DMS153 treated with DMSO at 0.1 percent for 48 hours (cell line): Measurements from ENCODE around the gene ALOXE3.
"Not testable (repeated sequence)": the region's sequence is repeated elsewhere in the genome, so short reads cannot be mapped to it uniquely, and the experiment has no call there.

Source experiments
- DNase-seq: peaks from one replicate; lab custom pipeline; 2025; ENCODE audit not compliant: unreplicated experiment; lab: John Stamatoyannopoulos, UW

Gene ALOXE3

DNA sequence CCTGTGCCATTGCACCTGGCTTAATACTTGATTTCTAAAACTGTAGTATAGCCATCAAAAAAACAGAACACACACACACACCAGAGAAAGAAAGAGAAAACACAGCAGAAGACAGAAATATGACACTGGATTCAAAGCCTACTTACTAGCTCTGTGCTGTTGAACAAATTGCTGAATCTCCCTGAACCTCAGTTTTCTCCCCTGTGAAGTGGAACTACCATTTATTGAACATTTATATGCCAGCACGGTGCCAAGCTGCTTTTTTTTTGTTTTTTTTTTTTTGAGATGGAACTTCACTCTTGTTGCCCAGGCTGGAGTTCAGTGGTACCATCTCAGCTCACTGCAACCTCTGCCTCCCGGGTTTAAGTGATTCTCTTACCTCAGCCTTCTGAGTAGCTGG, 17.6 kb downstream of the ALOXE3 start:
- no peak for DNase-seq

DNA sequence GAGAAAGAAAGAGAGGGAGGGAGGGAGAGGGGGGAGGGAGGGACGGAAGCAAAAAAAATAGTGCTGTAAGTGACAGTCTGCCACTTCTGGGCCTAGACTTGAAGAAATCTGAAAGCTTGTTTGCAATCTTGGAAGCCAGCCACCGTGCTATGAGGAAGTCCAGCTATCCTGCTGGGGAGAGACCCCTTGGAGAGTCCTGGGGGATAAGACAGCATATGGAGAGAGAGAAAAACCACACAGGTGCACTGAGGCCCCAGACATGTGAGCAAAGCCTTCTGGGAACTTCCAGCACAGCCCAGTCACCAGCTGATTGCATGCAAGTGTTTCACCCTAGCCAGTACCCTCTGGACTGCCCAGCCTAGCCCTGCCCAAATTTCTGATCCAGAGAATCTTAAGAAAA, 18.2 kb downstream of the ALOXE3 start:
- DNase-seq: no peak

DNA sequence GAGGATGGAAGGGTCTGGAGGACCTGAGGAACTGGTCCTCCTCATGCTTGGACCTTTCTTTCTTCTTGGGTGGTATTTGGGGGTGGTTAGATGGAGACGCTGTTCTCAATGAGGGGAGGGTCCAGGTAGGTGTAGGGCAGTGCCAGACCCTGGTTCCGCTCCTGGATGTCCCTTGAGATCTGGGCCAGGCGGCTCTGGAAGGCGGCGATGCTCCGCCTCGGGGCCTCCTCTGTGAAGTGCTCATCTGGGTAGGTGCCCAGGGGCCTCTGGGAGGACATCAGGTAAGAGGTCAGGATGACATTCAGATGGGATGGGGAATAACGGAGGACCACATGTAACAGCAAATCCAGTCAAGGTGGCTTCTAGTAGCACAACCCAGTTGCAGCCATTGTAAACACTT, 21.8 kb downstream of the ALOXE3 start:
- no peak for DNase-seq

DNA sequence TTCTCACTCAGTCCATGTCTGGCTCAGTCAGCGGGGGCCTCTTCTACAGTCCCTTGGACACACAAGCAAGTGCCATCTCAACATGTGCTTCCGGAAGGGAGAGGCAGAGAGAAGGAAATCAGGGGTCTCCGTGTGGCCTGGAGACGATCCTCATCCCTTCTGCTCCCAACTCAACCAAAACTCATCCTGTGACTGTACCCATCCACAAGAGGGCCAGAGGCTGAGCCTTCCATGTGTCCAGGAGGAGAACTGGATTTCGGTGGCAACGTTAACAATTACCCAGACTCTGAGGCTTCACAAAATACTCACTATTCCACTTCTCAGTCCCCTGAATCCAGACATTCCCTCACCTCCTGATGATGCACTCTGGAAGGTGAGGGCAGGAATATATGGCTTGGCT, 23.0 kb downstream of the ALOXE3 start:
- DNase-seq: no peak

DNA sequence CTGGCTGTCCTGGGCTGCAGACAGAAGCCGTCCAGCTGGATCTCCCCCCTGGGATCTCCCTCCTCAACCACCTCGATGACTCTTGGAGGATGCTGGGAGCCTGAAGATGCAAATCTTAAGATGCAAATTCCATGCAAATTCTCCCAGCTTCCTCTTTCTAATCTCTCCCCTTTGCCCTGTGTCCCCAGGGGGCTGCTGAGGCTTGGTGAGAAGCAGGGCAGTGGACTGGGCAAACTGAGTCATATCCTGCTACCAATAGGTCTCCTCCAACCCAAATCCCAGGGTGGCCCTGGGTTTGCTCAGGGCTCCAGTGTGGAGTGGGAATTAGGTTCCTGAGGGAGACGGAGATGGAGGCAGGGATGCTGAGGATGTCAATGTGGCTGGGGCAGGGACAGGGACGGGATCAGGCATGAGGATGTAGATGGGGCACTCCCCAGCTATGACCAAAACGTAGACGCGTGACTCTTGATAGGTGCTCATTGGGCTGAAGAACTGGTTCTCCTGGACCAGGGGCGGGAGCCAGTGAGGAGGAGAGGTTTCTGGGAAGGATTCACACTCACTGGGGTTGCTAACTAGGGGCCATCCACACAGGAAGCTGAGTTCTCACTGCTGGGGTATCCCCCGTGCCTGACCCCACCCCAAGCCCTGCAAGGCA, 27.2 kb downstream of the ALOXE3 start:
- DNase-seq: no peak

DNA sequence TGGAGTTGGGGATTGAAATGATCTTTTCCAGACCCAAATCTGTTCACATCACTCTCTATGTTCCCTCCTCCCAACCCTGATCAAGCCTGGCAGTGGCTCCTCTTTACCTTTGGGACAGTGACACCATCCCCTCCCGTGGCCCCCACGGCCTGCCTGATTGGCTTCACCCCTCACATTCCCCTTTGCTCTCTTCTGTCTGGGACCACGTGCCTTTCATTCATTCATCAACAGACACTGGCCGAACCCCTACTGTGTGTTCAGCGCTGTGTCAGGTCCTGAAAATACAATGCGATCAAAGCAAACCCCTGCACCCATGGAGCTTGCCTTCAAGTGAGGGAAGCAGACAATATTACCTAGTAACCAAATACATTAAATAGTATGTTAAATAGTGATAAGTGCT, 28.6 kb downstream of the ALOXE3 start:
- DNase-seq: no peak

DNA sequence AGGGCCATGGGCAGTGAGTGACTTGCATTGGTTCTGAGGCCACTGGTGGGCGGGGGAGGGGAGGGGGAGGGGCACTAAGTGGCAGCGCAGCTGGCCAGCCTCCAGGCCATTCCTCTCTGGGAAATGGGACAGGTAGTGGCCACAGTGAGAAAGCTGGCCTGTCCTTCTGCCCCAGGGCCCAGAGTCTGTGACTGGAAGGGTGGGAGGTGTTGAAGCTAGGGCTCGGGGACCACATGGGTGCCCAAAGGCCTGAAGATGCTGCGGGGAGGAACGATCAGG, 30.4 kb downstream of the ALOXE3 start:
- DNase-seq: no peak

DNA sequence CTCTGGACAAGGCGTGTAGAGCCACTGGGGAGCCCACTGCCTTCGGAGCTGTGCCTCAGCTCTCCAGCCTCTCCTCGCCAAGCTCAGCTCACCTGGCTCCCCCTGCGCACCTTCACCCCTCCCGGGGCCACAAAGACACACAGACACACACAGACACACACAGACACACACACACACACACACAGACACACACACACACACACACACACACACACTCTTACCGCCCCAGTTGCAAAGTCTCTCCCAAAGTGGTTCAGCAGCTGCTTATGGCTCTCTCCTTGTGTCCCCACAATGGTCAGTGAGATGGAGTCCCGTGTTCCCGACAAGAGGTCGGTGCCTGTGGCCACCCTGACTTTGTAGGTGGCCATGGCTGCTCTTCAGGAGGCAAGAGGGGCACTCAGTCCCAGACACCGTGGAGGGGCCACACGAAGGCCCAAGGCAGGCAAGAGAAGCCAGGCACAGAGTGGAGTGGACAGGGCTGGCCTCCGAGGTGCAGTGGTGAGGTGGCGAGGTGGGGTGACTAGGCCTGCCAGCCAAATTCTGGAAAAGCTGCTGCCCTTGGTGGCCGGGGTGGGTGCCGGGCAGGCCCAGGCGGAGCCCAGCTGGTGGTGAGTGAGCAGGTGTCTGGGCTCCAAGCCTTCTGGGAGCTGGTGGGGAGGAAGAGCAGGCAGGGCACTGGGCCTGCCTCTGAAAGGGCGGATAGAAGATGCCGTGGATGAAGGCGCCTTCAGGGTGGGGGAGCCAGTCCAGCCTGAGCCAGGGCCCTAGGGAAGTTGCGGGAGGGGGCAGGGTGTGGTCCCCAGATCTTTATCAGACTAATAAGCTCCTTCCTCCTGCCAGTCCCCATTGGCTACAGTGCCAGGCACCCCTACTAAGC, 31.0 kb downstream of the ALOXE3 start, which contains the start of gene ALOX12B:
TSS of gene ALOX12B (minus strand) at position 642 of the 877 bp plus-strand sequence. CDS start at position 368, 274 bp downstream.
- no peak for DNase-seq

DNA sequence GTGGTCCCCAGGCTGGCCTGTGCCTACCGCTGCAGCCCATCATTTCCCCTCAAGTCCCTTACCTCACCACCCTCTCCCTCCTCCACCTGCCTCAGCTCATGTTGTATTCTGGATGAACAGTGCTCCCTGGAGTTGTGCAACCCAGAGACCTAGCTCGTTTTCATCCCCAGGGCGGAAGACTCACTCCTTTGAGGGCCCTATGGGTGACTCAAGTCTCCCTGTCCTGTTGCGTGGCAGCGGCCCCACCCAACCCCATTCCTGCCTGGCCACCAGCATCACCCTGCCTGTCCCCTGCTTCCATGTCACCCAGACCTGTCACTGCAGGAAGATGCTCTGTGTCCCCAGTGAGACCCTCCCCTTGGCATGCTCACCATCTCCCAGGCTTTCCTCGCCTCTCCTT, 34.1 kb downstream of the ALOXE3 start:
- DNase-seq: no peak

DNA sequence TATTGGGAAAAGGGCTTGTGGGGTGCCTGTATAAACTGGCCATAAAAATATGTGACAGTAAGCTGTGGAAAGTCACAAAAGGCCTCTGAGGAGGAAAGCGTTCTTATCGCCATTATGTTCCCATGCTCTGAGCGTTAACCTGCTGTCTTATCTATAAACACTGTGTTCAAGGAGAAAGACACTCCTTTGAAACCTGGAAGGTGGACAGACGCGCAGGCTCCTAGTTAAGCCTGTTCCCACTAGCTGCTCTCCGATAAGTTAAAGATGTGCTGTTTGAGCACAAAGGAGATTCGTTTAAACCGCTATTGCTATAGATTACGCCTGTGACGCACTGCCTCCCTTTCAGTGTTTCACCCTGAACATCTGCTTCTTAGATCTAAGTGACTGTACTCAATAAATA, 36.0 kb downstream of the ALOXE3 start:
- DNase-seq: no peak

DNA sequence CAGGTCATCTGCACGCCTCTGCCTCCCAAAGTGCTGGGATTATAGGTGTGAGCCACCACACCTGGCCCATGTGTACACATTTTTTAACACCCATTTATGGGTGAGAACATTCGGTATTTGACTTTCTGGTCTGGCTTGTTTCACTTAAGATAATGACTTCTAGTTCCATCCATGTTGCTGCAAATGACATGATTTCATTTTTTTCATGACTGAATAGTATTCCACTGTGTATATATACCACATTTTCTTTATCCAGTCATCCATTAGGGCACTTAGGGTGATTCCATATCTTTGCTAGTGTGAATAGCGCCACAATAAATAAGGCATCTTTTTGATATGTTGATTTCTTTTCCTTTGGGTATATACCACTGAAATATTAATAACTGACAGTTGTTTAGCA, 36.4 kb downstream of the ALOXE3 start:
- no peak for DNase-seq

DNA sequence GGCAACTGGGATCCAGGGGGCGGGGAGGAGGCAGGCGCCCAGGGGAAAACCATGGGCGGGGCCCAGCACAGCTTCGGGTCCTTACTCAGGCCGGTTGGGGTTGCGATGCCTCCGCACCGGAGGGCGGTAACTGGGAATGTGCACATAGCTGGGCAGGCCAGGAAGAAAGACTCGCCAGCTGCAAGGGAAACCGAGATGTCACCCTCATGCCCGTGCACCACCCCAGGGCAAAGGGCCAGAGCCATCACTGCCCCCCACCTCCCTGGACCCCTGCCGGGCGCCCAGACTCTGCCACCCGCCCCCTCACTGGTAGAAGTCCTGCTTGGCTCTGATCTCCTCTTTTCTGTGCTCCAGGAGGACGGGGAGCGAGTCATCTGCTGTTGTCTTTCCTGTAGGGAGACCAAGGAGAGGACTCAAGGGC, 37.5 kb downstream of the ALOXE3 start:
- DNase-seq: no peak

DNA sequence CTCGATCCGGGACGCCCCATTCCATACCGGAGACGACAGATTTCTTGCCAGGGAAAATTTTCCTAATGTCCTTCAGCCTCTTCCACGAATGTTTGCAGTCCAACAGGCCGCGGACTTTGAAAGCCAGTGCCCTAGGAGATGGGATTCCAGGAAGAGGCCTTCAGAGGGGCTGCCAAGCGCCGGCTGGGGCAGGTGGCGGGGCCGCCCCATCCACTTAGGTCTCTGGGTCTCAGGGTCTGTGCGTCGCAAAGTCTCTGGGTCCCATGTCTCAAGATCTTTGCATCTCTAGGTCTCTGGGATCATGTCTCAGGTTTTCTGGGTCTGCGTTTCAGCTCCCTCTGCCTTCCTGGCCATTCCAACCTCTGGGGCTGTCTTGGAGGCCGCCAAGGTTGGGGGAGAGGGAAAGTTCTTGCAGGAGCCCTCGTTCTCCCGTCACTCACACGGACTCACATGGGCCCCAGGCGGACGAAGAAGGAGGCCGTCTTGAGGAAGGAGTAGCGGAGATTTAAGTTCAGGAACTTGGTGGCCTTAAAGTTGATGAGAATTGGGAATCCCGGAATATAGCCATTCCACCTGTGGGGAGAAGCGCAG, 38.0 kb downstream of the ALOXE3 start:
- DNase-seq: no peak

DNA sequence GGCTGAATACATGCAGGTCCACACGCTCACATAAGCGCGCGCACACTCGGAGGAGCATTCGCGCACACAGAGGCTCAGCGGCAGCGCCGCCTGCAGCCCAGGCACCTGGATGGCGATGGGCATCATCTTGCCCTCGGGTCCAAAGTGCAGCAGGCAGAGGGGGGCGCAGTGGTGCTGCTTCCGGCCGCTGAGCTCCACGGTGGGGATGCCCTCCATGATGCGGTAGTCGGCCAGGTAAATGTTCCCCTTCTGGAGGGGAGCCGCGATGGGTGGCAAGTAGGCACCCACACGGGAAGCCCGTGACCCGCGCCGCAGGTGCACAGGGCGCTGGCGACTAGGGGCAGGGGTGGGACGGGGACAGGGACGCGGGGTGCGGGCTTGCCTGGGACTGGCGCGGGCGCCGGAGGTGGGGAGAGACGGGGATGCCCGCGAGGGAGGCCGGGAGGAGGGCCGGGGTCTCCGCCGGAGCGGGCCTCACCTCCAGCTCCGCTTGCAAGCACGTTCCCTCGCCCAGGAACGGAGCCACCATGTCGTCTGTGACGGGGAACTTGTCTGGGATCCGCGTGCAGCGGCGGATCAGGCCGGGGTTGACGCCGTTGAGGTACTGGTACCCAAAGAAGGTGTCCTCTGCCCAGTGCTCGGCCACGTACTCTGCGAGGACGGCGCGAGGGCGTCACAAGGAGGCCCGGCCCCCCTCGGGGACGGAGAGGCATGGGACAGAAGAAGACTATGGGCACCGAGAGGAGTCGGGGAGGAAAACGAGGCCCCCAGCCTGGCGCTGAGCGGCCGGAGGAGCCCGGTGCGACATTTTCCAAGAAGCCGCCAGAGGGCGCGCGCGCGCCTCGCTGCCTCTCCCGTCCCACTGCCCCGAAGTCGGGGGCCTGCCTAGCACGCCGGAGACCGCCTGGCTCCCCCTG, 38.8 kb downstream of the ALOXE3 start:
- DNase-seq: peak; percentile 27

DNA sequence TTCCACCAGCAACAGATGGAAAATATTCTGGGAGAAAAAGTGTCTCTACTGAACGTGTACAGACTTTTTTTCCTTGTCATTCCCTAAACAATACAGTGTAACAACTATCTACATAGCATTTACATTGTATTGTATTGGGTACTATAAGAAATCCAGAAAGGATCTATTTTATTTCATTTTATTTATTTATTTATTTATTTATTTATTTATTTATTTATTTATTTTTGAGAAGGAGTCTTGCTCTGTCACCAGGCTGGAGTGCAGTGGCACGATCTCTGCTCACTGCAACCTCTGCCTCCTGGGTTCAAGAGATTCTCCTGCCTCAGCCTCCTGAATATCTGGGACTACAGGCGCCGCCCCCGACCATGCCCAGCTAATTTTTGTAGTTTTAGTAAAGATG, 40.4 kb downstream of the ALOXE3 start:
- not testable (repeated sequence) for DNase-seq

DNA sequence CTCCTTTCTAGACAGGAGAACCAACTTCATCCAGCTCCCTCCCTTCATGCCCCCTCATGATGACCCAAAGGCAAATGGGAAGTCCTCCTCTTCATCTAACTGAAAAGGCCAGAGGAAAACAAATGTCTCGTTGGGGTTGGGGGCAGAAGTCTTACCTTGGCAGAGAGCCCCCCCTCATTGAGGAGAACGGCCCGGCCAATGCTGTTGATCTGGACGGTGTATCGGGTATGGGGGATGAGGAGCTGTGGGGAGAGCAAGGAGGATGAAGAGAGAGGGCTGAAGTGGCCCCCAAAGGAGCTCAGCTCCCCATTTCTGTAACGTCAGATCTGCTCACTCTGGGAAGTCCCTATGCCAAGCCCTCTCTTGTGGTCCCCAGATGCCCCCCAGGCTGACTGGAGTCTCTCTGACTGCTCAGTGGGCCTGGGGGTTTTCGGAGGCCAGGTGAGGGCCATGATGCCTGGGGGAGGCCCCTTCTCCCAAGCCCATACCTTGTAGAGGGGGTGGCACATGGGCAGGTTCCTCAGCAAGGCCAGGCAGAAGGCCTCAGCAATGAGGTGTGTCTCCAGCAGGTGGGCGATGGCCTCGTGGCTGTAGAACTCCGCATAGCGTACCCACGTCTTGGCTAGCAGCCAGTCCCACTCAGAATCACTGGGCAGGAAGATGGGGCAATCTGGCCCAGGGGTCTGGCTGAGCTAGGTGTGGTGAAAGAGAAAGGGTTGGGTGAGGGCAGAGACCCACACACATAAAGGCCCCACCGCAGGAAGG, 41.6 kb downstream of the ALOXE3 start:
- DNase-seq: no peak

DNA sequence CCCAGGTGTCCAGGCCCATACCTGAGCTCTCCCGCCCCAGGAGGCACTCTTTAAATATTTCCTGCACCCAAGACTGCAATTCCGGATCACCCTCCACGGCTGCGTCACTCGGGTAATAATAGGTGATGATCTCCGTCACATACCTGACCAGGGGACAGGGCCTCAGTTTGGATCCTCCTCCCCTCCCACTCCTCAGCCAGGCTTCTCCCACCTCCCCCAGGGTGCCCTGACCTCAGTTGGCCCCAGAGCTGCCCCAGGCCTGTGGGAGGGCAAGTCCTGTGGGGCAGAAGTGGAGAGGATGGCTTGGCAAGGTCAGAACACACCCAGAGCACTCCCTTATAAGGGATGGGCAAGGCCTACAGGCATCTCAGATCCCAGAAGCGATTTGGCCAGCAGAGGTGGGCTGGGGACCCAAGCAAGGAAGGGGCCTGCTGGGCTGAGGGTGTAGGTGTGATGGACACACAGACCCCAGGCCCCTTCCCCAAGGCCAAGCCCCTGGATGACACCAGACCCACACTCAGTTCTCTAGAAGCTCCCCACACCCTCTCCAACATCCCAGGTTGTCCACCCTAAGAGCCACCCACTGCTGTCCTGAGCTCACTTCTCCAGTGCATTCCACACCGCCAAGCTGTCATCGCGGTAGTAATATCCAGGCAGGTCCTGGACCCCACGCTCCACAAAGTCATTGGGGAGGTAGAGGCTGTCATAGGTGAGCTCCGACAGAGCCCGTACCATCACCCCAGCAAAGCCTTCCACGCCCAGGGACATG, 42.6 kb downstream of the ALOXE3 start:
- no peak for DNase-seq

DNA sequence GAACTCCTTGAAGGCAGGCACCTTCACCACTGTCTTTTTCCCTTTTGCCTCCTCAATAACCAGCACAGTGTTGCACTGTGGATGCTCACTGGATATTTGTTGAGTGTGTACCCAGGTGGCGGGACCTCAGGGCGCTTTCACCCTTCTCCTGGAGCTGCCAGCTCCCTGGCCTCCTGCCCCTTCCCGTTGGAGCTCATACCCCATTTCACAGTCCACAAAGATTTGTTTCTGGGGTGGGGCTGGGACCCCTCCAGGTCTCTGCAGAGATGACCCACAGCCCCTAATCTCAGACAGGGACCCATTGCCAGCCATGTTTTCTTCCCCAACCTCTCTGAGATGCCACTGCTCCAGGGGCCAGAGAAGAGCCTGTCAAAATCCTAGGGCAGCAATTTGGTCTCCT, 43.2 kb downstream of the ALOXE3 start:
- DNase-seq: no peak

DNA sequence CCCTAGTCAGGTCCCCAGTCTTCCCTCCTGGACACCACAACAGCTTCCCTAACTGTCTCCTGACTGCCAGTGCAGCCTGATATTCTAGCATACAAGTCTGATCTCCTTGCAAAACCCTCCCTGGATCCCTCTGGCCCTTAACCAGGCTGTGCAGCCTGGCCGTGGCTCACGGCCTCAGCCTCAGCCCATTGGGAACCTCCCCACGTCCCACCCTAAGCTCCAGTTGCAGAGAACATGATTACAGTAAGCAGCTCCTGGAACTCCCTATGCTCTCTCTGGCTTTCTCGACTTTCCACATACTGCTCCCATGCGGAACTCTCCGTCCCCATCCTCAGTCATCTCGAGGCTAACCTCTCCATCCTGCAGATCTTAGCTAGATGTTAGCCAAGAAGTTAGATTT, 43.8 kb downstream of the ALOXE3 start:
- no peak for DNase-seq
